K562 (cell line): ENCODE data around the gene COL23A1.

ENCODE experiments used
- HDAC8 ChIP-seq: fragments of 450-650 bp; IDR thresholded peaks from 2 replicates; pipeline ENCODE4 v1.6.1; 2016; ENCODE audit warnings: mild to moderate bottlenecking, missing genetic modification characterization, moderate library complexity, missing compliant biosample characterization
- ID3 ChIP-seq, 2 experiments: fragments of 250-450 bp in 1 of 2; fragments of 450-650 bp in 1 of 2; sonication (Bioruptor Pico) in 1 of 2; IDR thresholded peaks; 2 replicates each; pipeline versions ENCODE4 v1.6.1 to v1.8.0; 2016 to 2021; ENCODE audit warnings: mild to moderate bottlenecking in 2 of 2, moderate library complexity in 2 of 2, missing compliant biosample characterization in 1 of 2, missing genetic modification characterization in 1 of 2
- SAP30 ChIP-seq: fragments of 200-600 bp; sonication (generic); IDR thresholded peaks from 2 replicates; pipeline ENCODE4 v1.6.1; 2012; ENCODE audit warnings: borderline replicate concordance, low read depth, mild to moderate bottlenecking, moderate library complexity, low read length, control low read depth, inconsistent platforms; ENCODE audit not compliant: insufficient read depth, poor library complexity, severe bottlenecking
- ZC3H8 ChIP-seq: fragments of 450-650 bp; IDR thresholded peaks from 2 replicates; pipeline ENCODE4 v1.6.1; 2017
- ZNF121 ChIP-seq: sonication (generic); formaldehyde crosslinking; conservative IDR thresholded peaks from 2 replicates; pipeline ENCODE4 v1.8.0; 2022; ENCODE audit warnings: missing genetic modification reagents

GRCh38 chr5:178619390-178619789 is 29.2 kb upstream of the COL23A1 start:
- no peak for TF ChIP-seq SAP30
- TF ChIP-seq HDAC8 (tag), result no peak
- no peak for TF ChIP-seq ZNF121 (CRISPR knock-in tag)
- no peak for TF ChIP-seq ID3 (CRISPR knock-in tag; IDR thresholded peaks at IDR 0.05)
- TF ChIP-seq ID3 (tag; IDR thresholded peaks at IDR 0.05), result no peak
- TF ChIP-seq ZC3H8, result no peak
